GM18873 (cell line): ENCODE measurements around the gene FIGN.

ENCODE experiments used
- ATAC-seq: cut with Tn5 transposase; IDR thresholded peaks from one replicate; pipeline ENCODE4 v1.9.1; 2021; ENCODE audit warnings: mild to moderate bottlenecking, moderate library complexity, moderate number of reproducible peaks; ENCODE audit not compliant: unreplicated experiment, low FRiP score

FIGN gene

DNA sequence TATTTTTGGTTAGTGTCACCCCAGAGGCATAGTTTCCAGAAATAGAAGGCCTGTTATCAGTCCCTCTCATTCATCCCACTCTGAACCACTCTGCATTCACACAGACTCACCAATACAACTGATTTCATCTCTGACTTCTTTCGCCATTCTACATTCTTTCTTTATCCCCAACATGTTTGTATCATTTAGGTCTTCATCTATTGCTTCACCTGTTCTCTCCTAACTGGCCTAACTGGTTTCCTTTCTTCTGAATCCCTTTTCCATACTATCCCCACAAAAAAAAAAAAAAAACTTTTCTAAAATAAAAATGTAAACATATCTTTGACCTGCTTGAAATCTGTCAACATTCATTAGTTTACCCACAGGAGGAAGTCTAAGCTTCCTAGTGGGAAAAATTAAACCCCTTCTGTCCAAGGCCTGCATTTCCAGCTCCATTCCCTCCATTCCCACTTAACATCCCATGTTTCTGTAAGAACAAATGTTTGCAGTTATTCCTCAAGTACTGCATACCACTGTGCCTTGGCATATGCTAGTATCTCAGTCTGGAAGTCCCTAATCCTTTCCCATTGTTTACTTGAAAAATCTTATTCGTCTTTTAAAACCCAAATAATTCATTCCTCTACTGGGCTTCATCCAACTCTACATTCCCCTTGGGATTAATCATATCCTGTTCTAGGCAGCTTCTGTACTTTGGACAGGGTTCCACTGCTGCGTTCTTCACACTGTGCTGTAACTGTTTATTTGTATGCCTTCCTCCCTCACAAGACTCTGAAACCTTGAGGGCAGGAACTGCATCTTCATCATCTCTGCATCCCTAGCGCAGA lies 68.5 kb downstream of the FIGN start:
- no peak for ATAC-seq

DNA sequence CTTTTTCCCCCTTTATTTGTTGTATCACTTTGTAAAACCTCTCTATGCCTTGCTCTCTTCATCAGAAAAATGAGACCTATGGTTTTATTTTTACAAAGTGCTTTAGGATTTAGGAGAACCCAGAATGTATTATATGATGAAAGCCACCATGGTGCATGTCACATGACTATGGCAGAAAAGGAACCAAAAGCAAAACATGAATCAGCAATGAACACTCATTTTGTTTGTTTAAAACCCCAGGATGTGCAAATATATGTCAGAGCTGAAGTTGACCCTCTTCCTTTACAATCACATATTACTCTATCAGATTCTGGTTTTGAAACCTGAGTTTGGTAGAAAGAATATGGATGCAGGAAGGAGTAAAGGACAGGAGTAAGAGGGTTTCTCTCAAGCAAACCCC lies 70.0 kb downstream of the FIGN start:
- ATAC-seq: no peak

DNA sequence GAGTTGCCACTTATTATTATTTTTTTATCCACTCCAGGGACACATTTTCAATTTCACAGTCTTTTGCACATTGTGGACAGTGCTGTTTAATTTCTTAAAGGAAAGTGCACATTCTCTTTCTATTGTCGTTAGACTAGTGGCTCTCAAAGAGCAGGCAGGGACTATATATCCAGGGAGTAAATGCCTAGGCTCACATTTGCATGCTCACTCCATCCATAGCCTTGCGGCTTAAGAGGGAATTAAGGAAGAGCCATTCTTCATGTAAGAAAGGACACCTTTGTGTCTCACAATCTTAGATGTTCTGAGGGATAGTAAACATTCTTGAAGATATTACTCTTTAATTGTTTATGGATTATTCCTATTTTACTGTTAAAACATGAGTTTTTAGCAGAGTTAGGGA lies 70.8 kb downstream of the FIGN start:
- no peak for ATAC-seq

DNA sequence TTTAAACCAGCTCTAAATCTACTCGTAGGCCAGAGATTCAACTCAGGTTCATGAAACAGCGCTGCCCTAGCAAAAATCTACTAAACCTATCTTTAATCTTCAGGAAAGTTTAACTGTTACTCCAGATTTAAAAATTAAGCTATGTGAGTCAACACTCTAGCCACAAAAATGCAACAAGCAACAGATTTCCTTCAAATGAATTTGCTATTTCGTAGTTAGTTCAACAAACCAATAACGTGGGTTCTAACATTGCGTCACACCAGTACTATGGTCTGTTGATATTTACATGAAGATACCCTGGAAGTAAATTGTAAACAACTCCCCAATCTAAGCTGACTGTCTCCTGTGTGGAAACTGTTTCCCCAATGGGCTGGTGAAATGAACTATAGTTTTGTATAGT lies 71.2 kb downstream of the FIGN start:
- ATAC-seq: no peak

DNA sequence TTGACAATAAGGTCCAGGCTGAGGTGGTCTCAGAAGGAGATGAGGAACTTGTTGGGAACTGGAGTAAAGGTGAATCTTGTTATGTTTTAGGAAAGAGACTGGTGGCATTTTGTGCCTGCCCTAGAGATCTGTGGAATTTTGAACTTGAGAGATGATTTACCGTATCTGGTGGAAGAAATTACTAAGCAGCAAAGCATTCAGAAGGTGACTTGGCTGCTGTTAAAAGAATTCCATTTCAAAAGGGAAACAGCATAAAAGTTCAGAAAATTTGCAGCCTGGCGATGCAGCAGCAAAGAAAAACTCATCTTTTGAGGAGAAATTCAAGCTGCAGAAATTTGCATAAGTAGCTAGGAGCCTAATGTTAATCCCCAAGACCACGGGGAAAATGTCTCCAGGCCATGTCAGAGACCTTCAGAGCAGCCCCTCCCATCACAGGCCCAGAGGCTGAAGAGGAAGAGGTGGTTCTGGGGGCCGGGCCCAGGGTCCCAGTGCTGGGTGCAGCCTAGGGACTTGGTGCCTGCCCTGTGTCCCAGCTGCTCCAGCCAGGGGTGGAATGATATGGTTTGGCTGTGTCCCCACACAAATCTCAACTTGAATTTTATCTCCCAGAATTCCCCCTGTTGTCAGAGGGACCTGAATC lies 73.5 kb downstream of the FIGN start:
- ATAC-seq: no peak

DNA sequence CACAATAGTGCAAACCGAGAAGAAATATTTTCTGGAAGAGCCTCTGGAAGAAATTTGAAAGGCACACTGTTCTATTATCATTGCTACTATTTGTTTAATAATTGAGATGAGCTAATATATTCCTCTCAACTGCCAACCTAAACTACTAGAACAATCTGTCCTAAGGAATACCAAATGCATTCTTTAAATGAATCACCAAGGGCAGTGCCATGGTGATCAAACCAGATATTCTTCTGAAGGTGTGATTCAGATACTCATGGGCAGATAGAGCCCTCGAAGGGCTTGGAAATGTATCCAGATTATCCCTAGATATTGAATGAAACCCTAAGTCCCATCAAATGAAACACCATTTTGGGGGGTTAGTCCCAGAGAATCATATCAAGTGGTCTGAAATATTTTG lies 76.6 kb downstream of the FIGN start:
- no peak for ATAC-seq

DNA sequence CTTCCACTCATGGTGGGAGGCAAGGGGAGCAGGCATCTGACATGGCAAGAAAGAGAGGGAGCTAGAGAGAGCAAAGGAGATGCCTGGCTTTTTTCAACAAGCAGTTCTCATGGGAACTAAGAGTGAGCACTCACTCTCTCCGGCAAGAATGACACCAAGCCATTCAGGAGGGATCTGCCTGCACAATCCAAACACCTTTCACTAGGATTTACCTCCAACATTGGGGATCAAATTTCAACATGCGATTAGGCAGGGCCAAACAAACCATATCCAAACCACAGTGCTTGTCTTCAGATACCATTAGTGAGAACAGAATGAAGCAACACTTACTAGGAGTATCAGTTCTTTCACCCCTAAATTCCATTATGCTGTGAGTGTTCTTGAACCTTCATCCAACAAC lies 77.3 kb downstream of the FIGN start:
- no peak for ATAC-seq

DNA sequence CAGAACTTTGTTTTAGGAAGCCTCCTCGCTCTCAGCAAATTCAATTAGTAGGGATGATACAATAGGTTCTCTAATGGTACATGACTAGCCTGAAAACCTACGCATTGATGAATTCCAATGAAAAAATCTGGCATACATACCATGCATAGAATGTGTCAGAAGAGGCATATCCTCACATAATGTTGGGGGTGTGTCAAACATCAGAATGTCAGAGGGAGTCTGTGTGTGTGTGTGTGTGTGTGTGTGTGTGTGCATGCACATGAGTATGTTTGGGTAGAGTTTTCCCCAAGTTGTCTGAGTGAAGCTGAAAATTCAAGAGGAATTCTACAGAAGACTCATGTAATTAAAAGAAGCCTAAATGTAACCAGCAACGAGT lies 78.5 kb downstream of the FIGN start:
- ATAC-seq: no peak

DNA sequence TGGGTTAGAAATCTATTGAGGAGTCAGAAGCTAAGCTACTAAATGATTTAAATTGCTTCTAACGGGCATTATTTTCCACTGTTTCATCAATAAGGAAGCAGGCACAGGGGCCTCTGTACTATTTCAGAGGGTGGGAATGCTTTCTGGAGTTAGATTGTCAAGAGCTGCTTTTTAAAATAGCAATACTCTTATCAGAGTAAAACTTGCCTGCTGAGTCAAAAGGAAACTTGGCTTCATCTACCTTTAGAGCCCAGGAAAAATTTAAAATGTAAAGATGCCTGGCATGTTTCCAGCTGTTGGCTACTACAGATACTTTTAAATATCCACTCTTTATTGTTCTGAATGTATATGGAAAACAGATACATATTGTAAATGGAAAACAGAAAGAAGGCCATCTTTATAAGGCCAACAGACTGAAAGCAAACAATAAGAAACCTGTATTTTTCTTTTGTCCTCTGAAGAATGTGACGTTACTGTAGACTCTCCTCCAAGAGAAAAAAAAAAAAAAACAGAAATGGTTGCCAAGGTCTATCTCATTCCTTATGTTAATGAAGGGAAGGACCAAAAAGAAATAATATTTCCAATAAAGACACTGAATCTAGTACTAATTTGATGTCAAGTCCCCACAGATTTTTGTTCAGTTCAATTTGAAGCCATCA lies 79.1 kb downstream of the FIGN start:
- no peak for ATAC-seq

DNA sequence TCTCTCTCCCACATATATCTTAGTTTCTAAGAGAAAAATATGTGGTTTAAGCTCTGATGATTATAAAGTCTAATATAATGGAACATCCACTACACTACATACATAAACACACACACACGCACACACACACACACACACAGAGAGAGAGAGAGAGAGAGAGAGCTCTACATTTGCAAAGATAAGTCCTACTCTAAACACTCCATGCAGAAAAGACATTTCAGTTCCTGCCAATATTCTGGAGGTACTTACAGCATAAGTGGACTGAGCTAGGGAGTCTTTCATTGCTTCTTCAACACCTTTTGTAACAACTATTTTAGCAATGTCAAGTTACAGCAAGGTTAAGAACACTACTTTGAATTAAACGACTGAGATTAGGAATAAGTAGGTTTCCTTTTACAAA lies 80.1 kb downstream of the FIGN start:
- ATAC-seq: no peak

DNA sequence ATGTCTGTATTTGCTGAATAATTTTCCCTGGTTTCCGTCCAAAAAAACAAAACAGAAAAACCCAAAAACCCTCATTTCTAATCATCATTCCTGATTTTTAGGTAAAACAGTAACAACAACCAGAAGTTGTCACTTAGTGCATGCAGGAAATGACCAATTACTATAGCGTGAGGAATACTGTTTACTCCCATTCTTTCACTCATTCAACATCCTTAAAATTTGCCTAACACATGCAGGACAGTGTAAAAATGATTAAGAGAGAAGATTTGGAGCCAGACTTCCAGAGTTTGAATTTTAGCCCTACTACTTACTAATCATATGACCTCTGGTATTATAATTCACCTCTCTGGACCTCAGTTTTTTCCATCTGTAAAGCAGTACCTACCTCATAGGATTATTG lies 83.1 kb downstream of the FIGN start:
- ATAC-seq: no peak

DNA sequence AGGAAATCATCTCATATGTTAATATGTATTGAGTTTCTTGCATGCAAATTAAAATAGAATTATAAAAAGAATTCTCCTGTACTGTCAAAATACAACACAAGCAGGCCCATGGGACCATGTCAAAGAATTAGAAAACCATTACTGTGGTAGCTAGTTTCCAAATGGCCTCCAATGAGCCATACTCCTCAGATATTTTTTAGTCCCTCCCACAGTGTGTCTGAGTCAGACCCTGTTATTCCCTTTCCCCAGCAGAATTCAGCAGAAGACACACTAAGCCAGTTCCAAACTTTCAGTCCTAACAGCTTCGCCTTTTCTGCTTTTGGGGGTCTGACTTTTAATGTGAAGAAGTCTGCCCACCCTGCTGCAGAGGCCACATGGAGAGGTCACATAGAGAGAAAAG lies 86.7 kb downstream of the FIGN start:
- ATAC-seq: no peak

DNA sequence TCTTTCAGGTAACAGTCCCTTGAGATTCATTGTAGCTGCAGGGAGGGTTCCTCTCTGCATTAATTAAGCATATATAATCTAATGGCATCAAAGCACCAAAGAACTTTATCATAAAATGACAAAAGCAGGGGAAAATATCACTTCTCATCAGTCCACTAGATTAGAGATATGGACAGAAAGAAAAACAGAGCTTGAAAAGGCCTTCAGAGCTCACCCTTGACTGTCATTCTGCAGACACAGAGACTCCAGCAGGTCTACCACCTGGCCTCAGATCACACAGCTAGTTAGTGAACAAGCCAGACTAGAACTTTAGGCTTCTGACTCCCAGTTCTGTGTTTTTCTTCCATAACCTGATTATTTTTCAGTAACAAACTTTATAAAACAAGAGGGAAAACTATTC lies 88.5 kb downstream of the FIGN start:
- no peak for ATAC-seq

DNA sequence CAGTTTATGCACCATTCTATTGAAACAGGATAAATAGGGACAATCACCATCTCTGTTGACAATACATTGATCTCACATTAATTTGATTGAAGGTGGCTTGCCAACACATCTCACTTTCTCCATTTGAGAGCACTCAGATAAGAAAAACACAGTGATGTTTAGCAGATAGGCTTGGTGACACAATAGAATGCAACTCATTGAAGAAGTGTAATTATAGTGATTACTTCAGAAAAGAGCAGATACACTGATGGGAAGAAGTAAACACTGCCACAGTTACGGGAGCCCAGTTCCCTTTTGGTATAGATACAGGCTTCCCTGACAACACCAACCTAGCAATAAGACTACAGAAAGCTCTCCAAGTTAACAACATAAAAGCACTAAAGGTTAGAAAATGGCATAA lies 89.1 kb downstream of the FIGN start:
- no peak for ATAC-seq

DNA sequence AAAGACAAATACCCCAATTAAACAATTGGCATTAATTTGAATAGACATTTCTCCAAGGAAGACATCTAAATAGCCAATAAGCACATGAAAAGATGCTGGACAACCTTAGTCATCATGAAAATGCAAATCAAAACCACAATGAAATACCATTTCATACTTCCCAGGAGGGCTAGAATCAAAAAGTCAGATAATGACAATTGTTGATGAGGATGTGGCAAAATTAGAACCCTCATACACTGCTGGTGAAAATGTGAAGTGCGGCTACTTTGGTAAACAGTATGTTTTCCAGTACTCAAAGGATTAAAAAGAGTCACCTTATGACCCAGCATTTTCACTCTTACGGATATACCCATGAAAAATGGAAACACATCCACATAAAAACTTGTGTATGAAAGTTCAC lies 91.6 kb downstream of the FIGN start:
- no peak for ATAC-seq

DNA sequence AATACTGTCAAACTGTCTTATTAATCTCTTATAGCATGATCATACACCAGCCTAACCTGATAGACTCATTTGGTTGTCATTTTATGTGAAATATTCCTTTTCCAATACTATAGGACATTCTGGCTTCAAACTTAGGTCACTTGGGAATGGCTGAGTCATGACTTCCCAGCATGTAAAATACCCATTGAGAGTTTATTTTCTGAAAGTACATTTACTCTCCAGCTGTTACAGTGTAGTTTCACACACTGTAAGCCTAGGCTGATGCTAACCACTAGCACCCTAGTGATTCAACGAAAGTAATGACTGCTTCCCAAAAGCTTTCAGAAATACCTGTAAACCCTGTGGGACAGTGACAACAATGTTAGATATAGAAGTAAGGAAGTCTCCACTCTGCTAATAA lies 93.8 kb downstream of the FIGN start:
- no peak for ATAC-seq

DNA sequence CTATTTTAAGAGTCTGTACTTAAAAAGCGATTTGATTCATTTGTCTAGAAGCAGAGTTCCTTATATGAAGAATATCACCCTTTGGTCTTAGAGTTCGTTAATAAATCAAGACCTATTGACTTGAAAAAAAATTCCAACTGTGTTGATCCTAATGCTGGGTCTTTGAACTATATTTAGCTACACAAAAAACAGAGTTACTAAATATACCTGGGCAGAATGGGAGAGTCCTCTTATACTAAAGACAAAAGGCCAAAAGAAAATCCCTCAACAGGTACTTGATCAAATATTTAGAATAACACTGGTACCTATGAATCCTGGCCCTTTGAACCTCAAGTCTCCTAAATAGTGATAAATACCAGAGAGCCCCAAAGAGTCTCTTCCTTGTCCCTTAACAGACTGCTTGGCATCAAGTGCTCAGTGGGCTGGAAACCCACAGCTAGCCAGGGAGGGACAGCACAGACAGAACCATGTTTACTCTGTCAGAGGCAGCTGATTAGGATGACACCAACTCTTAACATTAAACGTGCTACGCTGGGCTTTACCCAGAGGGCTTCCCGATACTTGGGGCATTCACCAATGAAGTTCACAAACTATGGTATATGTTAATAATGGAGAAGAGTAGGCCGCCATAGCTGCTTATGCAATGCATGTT lies 95.1 kb downstream of the FIGN start:
- no peak for ATAC-seq

DNA sequence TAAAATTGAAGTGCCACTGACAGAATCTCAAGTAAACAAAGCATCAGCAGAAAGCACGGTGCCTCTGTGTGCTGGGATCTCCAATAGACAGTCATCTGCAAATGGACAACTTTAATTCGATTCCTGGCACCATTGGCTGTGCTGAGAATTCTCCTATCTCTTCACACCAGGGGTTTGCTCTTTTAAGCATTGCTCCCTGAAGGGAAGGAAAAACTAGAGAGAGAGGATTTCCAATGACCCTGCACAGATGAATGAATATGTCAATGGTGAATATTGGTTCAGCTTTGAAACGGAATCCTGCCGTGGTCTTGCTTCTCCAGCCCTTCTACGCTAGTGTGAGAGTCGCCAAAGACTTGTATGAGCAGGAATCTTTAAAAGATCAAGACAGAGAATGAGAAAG lies 97.9 kb downstream of the FIGN start:
- no peak for ATAC-seq

DNA sequence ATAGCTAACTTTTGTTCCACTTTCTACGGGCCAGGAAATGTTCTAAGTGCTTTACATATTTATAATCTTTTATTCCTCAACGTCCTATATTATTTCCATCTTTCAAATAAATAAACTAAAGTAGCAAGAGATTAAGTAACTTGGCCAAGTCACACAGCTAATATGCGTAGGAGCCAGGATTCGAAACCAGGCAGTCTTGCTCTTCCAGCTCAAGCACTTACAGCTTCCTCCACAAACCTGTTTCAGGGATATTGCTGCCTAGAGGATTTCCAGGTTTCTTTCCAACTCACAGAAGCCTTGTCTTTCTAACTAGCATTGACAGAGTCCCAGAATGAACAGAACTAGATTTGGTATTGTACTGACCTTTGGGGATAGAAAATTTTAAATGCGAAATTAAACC lies 102.5 kb downstream of the FIGN start:
- ATAC-seq: no peak

DNA sequence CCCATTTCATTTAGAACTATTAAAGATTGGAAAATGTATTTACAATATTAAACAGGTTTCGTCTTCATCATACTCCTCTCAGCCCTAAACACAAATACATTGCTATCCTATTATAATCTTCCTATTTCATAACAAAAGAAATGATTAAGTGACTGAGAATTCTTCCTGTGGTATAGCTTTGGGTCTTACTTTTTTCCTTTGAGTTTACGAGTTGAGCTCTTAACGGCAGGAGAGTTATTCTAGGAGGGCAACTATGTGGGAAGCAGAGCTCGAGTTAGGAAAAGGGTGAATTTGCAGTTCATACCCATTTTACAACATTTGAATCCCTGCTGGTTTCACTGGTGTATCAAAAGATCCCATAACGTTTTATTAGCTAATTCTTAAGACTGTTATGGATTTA lies 105.0 kb downstream of the FIGN start:
- ATAC-seq: no peak

DNA sequence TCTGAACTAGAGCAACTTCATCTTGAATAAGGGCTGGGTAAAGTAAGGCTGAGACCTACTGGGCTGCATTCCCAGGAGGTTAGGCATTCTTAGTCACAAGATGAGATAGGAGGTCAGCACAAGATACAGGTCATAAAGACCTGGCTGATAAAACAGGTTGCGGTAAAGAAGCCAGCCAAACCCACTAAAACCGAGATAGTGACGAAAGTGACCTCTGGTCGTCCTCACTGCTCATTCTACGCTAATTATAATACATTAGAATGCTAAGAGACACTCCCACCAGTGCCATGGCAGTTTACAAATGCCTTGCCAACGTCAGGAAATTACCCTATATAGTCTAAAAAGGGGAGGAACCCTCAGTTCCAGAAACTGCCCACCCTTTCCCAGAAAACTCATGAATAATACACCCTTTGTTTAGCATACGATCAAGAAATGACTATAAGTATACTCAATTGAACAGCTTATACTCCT lies 109.1 kb downstream of the FIGN start:
- ATAC-seq: no peak
